ENCODE measurements around the gene IBTK.

DNA sequence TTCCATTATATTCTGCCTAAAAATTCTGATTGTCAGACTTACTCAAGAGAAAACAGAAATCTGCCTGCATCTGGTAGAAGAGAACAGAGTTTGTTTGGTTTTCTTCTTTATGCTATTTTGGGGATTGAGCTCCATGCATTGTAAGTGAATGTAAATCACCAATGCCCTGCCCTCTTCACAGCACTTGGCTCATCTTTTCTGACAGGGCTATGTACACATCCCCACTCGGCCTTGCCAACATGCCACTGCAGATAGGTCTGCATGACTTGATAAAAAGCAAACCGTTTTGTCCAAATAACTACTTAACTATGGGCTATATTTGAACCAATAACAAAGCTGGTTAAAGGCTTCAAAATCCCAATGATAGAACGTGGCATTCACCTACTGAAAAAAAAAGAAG is 117.7 kb downstream of the IBTK start:
- TF ChIP-seq, protein P1, sequence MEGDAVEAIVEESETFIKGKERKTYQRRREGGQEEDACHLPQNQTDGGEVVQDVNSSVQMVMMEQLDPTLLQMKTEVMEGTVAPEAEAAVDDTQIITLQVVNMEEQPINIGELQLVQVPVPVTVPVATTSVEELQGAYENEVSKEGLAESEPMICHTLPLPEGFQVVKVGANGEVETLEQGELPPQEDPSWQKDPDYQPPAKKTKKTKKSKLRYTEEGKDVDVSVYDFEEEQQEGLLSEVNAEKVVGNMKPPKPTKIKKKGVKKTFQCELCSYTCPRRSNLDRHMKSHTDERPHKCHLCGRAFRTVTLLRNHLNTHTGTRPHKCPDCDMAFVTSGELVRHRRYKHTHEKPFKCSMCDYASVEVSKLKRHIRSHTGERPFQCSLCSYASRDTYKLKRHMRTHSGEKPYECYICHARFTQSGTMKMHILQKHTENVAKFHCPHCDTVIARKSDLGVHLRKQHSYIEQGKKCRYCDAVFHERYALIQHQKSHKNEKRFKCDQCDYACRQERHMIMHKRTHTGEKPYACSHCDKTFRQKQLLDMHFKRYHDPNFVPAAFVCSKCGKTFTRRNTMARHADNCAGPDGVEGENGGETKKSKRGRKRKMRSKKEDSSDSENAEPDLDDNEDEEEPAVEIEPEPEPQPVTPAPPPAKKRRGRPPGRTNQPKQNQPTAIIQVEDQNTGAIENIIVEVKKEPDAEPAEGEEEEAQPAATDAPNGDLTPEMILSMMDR (IDR thresholded peaks at IDR 0.05 in 8 of 11, conservative IDR thresholded peaks at IDR 0.05 in 3 of 11): no peak
- no peak for TF ChIP-seq POLR2A (IDR thresholded peaks at IDR 0.05)
